WTC11 (cell line): ENCODE measurements around the gene ITPR2. TPM values are rescaled to one million over a fixed set of nuclear protein-coding genes. Genes with fewer than 3 reads are reported as not detected.
A peak's percentile ranks its signal among the peaks of the same experiment; 100 is the strongest.

Source experiments
- ATAC-seq: fragments of 200-7000 bp; cut with Tn5 transposase; 2 replicates; pipeline ENCODE4 v1.10.0; 2021; ENCODE audit warnings: mild to moderate bottlenecking, moderate library complexity
- CTCF ChIA-PET: fragments of 300-600 bp; sonication (Branson Sonifier 250); formaldehyde crosslinking; loops from one replicate; lab custom pipeline; 2021; ENCODE audit warnings: antibody characterized with exemption; lab: Charles Lee
- POLR2A ChIA-PET: fragments of 350-600 bp; sonication (Branson Sonifier 250); formaldehyde crosslinking; loops from one replicate; lab custom pipeline; 2021; ENCODE audit warnings: antibody characterized with exemption; lab: Charles Lee
- DNase-seq: peaks from one replicate; pipeline ENCODE4 v3.0.0; 2021; ENCODE audit warnings: low spot score
- H3K27ac Mint-ChIP-seq: 2 replicates; pipeline ENCODE4 v1.8.0; 2021; ENCODE audit warnings: mixed read lengths
- H3K27me3 Mint-ChIP-seq: 2 replicates; pipeline ENCODE4 v1.8.0; 2021; ENCODE audit warnings: low read depth, mild to moderate bottlenecking, moderate library complexity, mixed read lengths
- H3K36me3 Mint-ChIP-seq: 2 replicates; pipeline ENCODE4 v1.8.0; 2021; ENCODE audit warnings: mixed read lengths
- H3K4me1 Mint-ChIP-seq: 2 replicates; pipeline ENCODE4 v1.8.0; 2022; ENCODE audit warnings: mixed read lengths
- H3K4me3 Mint-ChIP-seq: 2 replicates; pipeline ENCODE4 v1.8.0; 2021; ENCODE audit warnings: mild to moderate bottlenecking, moderate library complexity, mixed read lengths
- H3K9me3 Mint-ChIP-seq: 2 replicates; pipeline ENCODE4 v1.8.0; 2021; ENCODE audit warnings: mixed read lengths
- CBFB ChIP-seq: sonication (generic); formaldehyde crosslinking; IDR thresholded peaks from 2 replicates; pipeline ENCODE4 v1.8.1; 2022; ENCODE audit warnings: mild to moderate bottlenecking, low read depth, missing genetic modification reagents
- ELF4 ChIP-seq: sonication (generic); formaldehyde crosslinking; IDR thresholded peaks from 2 replicates; pipeline ENCODE4 v1.8.1; 2022; ENCODE audit warnings: low read depth, mild to moderate bottlenecking, moderate library complexity, missing genetic modification reagents
- ESRRA ChIP-seq: sonication (generic); formaldehyde crosslinking; IDR thresholded peaks from 2 replicates; pipeline ENCODE4 v1.8.1; 2022; ENCODE audit warnings: mild to moderate bottlenecking, missing genetic modification reagents, borderline replicate concordance
- JAZF1 ChIP-seq: fragments of 250-450 bp; sonication (Bioruptor Pico); IDR thresholded peaks from 2 replicates; pipeline ENCODE4 v1.9.0; 2021; ENCODE audit warnings: moderate library complexity, mild to moderate bottlenecking, inconsistent platforms
- JUN ChIP-seq: sonication (generic); formaldehyde crosslinking; IDR thresholded peaks from 2 replicates; pipeline ENCODE4 v1.8.0; 2023; ENCODE audit warnings: mild to moderate bottlenecking, missing genetic modification reagents
- MYBL2 ChIP-seq: sonication (generic); formaldehyde crosslinking; IDR thresholded peaks from 2 replicates; pipeline ENCODE4 v1.8.1; 2023; ENCODE audit warnings: mild to moderate bottlenecking, moderate library complexity, missing genetic modification reagents
- NFATC4 ChIP-seq: fragments of 250-450 bp; sonication (Bioruptor Pico); IDR thresholded peaks from 2 replicates; pipeline ENCODE4 v1.9.0; 2021; ENCODE audit warnings: mild to moderate bottlenecking
- SMAD4 ChIP-seq: sonication (generic); formaldehyde crosslinking; IDR thresholded peaks from 2 replicates; pipeline ENCODE4 v1.8.0; 2022; ENCODE audit warnings: mild to moderate bottlenecking, missing genetic modification reagents
- SP1 ChIP-seq: sonication (generic); formaldehyde crosslinking; conservative IDR thresholded peaks from 2 replicates; pipeline ENCODE4 v1.8.1; 2022; ENCODE audit warnings: missing genetic modification reagents
- TEAD4 ChIP-seq: sonication (generic); formaldehyde crosslinking; IDR thresholded peaks from 2 replicates; pipeline ENCODE4 v1.8.0; 2022; ENCODE audit warnings: mild to moderate bottlenecking, missing genetic modification reagents
- ZNF121 ChIP-seq: sonication (generic); formaldehyde crosslinking; IDR thresholded peaks from 2 replicates; pipeline ENCODE4 v1.8.0; 2023; ENCODE audit warnings: missing genetic modification reagents
- ZNF138 ChIP-seq: sonication (generic); formaldehyde crosslinking; conservative IDR thresholded peaks from 2 replicates; pipeline ENCODE4 v1.8.1; 2022; ENCODE audit warnings: mild to moderate bottlenecking, moderate library complexity, missing genetic modification reagents
- total RNA-seq: library from RNA; stranded (reverse); gene quantifications from 3 replicates; pipeline ENCODE4 v1.2.3, GENCODE V29; 2021
- TF ChIP-seq, protein P1 (sequence below): sonication (generic); formaldehyde crosslinking; IDR thresholded peaks from 2 replicates; pipeline ENCODE4 v1.8.1; 2023; ENCODE audit warnings: mild to moderate bottlenecking, missing genetic modification reagents
- TF ChIP-seq, protein P2 (sequence below): sonication (generic); formaldehyde crosslinking; IDR thresholded peaks from 2 replicates; pipeline ENCODE4 v1.8.1; 2023; ENCODE audit warnings: mild to moderate bottlenecking, missing genetic modification reagents, moderate library complexity
- TF ChIP-seq, protein P3 (sequence below): sonication (generic); formaldehyde crosslinking; IDR thresholded peaks from 2 replicates; pipeline ENCODE4 v1.8.1; 2022; ENCODE audit warnings: low read depth, missing genetic modification reagents, borderline replicate concordance
- TF ChIP-seq, protein P4 (sequence below): fragments of 250-450 bp; sonication (Bioruptor Pico); conservative IDR thresholded peaks from 2 replicates; pipeline ENCODE4 v1.9.0; 2021; ENCODE audit warnings: mild to moderate bottlenecking
- TF ChIP-seq, protein P5 (sequence below): sonication (generic); formaldehyde crosslinking; conservative IDR thresholded peaks from 2 replicates; pipeline ENCODE4 v1.8.1; 2022; ENCODE audit warnings: mild to moderate bottlenecking, missing genetic modification reagents
- TF ChIP-seq, protein P6 (sequence below): fragments of 250-450 bp; sonication (Bioruptor Pico); IDR thresholded peaks from 2 replicates; pipeline ENCODE4 v1.9.0; 2021; ENCODE audit warnings: mild to moderate bottlenecking
- TF ChIP-seq, protein P7 (sequence below): fragments of 250-450 bp; sonication (Bioruptor Pico); IDR thresholded peaks from 2 replicates; pipeline ENCODE4 v1.9.0; 2021; ENCODE audit warnings: mild to moderate bottlenecking, borderline replicate concordance

The ITPR2 gene
- total RNA-seq, 1 experiment from 2014 or later, result 50.7 TPM

DNA sequence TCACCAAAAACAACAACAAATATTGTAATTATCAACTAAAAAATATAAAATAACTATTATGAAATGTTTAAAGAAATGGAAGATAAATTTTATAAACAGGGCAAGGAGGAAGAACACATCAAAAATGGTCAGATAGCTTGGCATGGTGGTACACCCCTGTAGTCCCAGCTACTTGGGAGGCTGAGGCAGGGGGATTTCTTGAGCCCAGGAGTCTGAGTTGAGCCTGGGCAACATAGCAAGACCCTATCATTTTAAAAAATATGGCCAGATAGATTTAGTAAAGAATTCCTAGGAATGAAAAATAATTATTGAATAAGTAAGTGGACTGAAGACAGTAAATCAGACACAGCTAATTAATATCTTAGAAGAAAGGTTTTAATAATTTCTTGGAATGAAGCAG is 32.6 kb downstream of the ITPR2 start:
- Mint-ChIP-seq H3K4me1 (peaks cover 8% of the 10 kb centered on the region; the same call in 1 of the 2 replicates), H3K4me3 (no peak overlapping the region), H3K9me3 (no peaks in the 10 kb centered on the region)
- no peak for ATAC-seq
- no peak for DNase-seq
- ChIA-PET CTCF (interaction anchor here (1.4 kb wide), 1 partner anchor 85 kb away, joined by 3 read pairs; no protein-coding TSS in a partner anchor), POLR2A (no interaction called here)
- TF ChIP-seq MYBL2 (CRISPR knock-in tag), result no peak
- TF ChIP-seq, protein P1, sequence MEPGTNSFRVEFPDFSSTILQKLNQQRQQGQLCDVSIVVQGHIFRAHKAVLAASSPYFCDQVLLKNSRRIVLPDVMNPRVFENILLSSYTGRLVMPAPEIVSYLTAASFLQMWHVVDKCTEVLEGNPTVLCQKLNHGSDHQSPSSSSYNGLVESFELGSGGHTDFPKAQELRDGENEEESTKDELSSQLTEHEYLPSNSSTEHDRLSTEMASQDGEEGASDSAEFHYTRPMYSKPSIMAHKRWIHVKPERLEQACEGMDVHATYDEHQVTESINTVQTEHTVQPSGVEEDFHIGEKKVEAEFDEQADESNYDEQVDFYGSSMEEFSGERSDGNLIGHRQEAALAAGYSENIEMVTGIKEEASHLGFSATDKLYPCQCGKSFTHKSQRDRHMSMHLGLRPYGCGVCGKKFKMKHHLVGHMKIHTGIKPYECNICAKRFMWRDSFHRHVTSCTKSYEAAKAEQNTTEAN, result no peak
- TF ChIP-seq SMAD4 (CRISPR knock-in tag), result no peak
- TF ChIP-seq, protein P2, sequence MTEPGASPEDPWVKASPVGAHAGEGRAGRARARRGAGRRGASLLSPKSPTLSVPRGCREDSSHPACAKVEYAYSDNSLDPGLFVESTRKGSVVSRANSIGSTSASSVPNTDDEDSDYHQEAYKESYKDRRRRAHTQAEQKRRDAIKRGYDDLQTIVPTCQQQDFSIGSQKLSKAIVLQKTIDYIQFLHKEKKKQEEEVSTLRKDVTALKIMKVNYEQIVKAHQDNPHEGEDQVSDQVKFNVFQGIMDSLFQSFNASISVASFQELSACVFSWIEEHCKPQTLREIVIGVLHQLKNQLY (CRISPR knock-in tag), result no peak
- TF ChIP-seq, protein P3, sequence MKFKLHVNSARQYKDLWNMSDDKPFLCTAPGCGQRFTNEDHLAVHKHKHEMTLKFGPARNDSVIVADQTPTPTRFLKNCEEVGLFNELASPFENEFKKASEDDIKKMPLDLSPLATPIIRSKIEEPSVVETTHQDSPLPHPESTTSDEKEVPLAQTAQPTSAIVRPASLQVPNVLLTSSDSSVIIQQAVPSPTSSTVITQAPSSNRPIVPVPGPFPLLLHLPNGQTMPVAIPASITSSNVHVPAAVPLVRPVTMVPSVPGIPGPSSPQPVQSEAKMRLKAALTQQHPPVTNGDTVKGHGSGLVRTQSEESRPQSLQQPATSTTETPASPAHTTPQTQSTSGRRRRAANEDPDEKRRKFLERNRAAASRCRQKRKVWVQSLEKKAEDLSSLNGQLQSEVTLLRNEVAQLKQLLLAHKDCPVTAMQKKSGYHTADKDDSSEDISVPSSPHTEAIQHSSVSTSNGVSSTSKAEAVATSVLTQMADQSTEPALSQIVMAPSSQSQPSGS (CRISPR knock-in tag), result no peak
- no peak for TF ChIP-seq SP1 (CRISPR knock-in tag)
- TF ChIP-seq ZNF121 (CRISPR knock-in tag), result no peak; the same call in 1 of the 2 replicates
- TF ChIP-seq, protein P4, sequence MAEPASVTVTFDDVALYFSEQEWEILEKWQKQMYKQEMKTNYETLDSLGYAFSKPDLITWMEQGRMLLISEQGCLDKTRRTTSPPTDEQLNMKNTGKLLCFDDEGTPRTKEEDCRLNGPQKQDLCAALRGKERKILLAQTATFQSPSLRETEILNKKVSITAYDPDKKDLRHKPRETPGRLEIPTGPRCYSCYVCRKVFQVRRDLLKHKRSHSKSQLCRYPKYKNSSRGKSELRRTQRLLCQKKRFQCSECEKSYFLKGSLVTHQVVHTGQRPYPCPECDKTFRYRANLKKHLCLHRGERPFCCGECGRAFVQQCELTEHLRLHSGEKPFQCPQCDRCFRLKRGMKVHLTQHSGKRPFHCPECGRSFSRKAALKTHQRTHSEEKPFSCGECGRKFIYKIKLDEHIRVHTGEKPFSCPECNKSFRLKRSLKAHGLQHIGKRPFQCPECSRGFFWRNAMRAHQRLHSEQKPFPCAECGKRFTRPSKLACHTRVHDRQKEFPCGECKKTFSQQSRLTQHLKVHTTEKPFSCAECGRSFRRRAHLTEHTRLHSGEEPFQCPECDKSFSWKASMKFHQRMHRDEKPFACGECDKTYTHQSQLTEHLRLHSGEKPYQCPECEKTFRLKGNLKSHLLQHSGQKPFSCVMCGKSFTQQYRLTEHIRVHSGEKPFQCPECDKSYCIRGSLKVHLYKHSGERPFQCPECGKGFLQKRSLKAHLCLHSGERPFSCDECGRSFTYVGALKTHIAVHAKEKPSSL (CRISPR knock-in tag), result no peak
- TF ChIP-seq, protein P5, sequence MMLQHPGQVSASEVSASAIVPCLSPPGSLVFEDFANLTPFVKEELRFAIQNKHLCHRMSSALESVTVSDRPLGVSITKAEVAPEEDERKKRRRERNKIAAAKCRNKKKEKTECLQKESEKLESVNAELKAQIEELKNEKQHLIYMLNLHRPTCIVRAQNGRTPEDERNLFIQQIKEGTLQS (CRISPR knock-in tag), result no peak
- TF ChIP-seq, protein P6, sequence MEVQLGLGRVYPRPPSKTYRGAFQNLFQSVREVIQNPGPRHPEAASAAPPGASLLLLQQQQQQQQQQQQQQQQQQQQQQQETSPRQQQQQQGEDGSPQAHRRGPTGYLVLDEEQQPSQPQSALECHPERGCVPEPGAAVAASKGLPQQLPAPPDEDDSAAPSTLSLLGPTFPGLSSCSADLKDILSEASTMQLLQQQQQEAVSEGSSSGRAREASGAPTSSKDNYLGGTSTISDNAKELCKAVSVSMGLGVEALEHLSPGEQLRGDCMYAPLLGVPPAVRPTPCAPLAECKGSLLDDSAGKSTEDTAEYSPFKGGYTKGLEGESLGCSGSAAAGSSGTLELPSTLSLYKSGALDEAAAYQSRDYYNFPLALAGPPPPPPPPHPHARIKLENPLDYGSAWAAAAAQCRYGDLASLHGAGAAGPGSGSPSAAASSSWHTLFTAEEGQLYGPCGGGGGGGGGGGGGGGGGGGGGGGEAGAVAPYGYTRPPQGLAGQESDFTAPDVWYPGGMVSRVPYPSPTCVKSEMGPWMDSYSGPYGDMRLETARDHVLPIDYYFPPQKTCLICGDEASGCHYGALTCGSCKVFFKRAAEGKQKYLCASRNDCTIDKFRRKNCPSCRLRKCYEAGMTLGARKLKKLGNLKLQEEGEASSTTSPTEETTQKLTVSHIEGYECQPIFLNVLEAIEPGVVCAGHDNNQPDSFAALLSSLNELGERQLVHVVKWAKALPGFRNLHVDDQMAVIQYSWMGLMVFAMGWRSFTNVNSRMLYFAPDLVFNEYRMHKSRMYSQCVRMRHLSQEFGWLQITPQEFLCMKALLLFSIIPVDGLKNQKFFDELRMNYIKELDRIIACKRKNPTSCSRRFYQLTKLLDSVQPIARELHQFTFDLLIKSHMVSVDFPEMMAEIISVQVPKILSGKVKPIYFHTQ (CRISPR knock-in tag), result no peak
- no peak for TF ChIP-seq ESRRA (CRISPR knock-in tag)
- TF ChIP-seq, all 79 proteins: peak for 0
- Mint-ChIP-seq H3K27me3 (no peaks in the 10 kb centered on the region), H3K27ac (no peak overlapping the region), H3K36me3 (no peaks in the 10 kb centered on the region)

DNA sequence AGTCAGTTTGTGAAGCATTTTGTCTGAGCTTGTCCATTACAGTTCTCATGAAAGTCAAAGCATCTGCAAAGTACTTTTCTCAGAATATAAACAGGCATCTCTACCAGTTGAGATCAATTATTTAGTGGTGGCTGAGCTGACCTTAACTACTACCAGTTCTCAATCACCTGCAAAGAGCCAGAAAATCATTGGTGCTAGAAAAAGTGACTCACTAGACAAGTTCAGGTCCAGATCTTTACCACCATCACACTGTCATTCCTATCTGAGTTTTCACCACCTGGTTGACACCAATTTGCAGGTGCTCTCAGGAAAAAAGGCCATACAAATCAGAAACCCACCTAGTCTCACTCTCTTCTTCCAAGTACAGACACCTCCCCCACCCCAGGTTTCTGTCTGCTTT is 33.3 kb downstream of the ITPR2 start:
- Mint-ChIP-seq H3K36me3 (no peaks in the 10 kb centered on the region), H3K4me3 (no peak overlapping the region), H3K27ac (peak overlapping the region; percentile 88), H3K27me3 (no peaks in the 10 kb centered on the region), H3K9me3 (no peaks in the 10 kb centered on the region), H3K4me1 (peaks cover 8% of the 10 kb centered on the region; the same call in 1 of the 2 replicates)
- ATAC-seq (no peak), DNase-seq (no peak)
- TF ChIP-seq ZNF138, result no peak
- ChIA-PET POLR2A (no interaction called here), CTCF (interaction anchor here (1.4 kb wide), 1 partner anchor 85 kb away, joined by 3 read pairs; no protein-coding TSS in a partner anchor)

DNA sequence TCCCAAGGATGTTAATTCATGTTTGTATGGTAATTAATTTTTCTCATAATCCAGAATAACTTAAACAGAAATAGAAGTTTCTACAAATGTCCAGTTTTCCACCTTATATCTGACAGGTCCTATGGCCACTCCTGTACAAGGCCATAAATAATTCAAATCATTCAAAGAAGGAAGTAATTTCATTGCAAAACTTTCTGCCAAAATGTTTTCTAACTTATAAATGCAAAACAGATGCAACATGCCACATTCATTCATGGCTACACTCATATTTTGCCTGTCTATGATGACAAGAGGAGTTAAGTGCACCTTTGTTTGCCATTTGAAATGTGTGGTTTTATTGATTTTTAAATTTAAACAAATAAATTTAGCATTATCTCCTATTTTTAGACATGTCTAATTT is 34.4 kb downstream of the ITPR2 start:
- H3K36me3 Mint-ChIP-seq, result no peaks in the 10 kb centered on the region
- no peak overlapping the region for H3K27ac Mint-ChIP-seq
- no peaks in the 10 kb centered on the region for H3K27me3 Mint-ChIP-seq
- POLR2A ChIA-PET, result no interaction called here
- DNase-seq, result no peak
- CTCF ChIA-PET, result no interaction called here
- H3K4me1 Mint-ChIP-seq, result peaks cover 8% of the 10 kb centered on the region; the same call in 1 of the 2 replicates
- H3K9me3 Mint-ChIP-seq, result no peaks in the 10 kb centered on the region
- no peak for ATAC-seq
- no peak overlapping the region for H3K4me3 Mint-ChIP-seq
- TF ChIP-seq TEAD4 (CRISPR knock-in tag) (no peak), JAZF1 (no peak), CBFB (CRISPR knock-in tag) (no peak), ELF4 (CRISPR knock-in tag) (no peak), NFATC4 (CRISPR knock-in tag) (no peak), JUN (CRISPR knock-in tag) (no peak)
- TF ChIP-seq, protein P7, sequence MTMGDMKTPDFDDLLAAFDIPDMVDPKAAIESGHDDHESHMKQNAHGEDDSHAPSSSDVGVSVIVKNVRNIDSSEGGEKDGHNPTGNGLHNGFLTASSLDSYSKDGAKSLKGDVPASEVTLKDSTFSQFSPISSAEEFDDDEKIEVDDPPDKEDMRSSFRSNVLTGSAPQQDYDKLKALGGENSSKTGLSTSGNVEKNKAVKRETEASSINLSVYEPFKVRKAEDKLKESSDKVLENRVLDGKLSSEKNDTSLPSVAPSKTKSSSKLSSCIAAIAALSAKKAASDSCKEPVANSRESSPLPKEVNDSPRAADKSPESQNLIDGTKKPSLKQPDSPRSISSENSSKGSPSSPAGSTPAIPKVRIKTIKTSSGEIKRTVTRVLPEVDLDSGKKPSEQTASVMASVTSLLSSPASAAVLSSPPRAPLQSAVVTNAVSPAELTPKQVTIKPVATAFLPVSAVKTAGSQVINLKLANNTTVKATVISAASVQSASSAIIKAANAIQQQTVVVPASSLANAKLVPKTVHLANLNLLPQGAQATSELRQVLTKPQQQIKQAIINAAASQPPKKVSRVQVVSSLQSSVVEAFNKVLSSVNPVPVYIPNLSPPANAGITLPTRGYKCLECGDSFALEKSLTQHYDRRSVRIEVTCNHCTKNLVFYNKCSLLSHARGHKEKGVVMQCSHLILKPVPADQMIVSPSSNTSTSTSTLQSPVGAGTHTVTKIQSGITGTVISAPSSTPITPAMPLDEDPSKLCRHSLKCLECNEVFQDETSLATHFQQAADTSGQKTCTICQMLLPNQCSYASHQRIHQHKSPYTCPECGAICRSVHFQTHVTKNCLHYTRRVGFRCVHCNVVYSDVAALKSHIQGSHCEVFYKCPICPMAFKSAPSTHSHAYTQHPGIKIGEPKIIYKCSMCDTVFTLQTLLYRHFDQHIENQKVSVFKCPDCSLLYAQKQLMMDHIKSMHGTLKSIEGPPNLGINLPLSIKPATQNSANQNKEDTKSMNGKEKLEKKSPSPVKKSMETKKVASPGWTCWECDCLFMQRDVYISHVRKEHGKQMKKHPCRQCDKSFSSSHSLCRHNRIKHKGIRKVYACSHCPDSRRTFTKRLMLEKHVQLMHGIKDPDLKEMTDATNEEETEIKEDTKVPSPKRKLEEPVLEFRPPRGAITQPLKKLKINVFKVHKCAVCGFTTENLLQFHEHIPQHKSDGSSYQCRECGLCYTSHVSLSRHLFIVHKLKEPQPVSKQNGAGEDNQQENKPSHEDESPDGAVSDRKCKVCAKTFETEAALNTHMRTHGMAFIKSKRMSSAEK (CRISPR knock-in tag), result no peak
